ENCODE measurements around the gene ULK1. TPM values are rescaled to one million over a fixed set of nuclear protein-coding genes. Genes with fewer than 3 reads are reported as not detected.

Gene ULK1
- total and polyA plus RNA-seq, 2 of the 13 experiments (the other 11 are each of a cell fraction or from before 2014, with no cell fraction given): 2.8 to 10.1 TPM

DNA sequence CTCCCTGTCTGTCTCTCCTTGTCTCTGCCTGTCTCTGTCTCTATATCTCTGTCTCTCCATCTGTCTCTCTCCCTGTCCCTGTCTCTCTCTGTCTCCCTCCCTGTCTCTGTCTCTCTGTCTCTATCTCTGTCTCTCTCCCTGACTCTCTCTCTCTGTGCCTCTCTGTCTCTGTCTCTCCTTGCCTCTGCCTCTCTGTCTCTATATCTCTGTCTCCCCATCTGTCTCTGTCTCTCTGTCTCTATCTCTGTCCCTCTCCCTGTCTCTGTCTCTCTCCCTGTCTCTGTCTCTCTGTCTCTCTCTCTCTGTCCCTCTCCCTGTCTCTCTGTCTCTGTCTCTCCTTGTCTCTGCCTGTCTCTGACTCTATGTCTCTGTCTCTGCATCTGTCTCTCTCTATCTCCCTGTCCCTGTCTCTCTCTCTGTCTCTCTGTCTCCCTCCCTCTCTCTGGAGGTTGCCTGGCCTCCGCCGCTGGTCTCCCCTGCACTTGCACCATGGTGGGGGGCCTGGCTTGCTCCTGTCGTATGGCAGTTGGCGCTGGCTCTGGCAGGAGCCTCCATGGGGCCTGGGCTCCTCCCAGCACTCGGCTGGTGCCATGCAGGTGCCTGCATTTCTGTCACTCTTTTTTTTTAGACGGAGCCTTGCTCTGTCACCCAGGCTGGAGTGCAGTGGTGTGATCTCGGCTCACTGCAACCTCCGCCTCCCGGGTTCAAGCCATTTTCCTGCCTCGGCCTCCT, 37.9 kb upstream of the ULK1 start:
- ChIA-PET CTCF (ENCODE audit: low intra/inter-chr PET ratio, low total read pairs) (no interaction called here), POLR2A (no interaction called here)
- Histone ChIP-seq H3K9me3 (ENCODE audit: low read length) (no peaks in the 10 kb centered on the region), H3K36me3 (replicated peaks in 1 of 2; ENCODE audit: control insufficient read depth in 1 of 2, insufficient read depth in 2 of 2, low read length in 2 of 2) (no peaks in the 10 kb centered on the region), H3K27ac (ENCODE audit: extremely low read length, insufficient read depth, low read length) (no peak overlapping the region), H3K4me1 (ENCODE audit: insufficient read depth, low read length) (peaks cover 87% of the 10 kb centered on the region), H4K20me1 (ENCODE audit: insufficient read depth, low read length) (no peaks in the 10 kb centered on the region), H3K4me2 (ENCODE audit: low read depth, low read length) (no peak overlapping the region), H3K4me3 (replicated peaks in 1 of 3; ENCODE audit: insufficient read depth in 1 of 3, low read depth in 2 of 3, low read length in 3 of 3) (no peak overlapping the region), H3K79me2 (ENCODE audit: insufficient read depth, low read length) (no peaks in the 10 kb centered on the region), H3K9ac (ENCODE audit: insufficient read depth, low read depth, low read length) (no peak overlapping the region), H2AFZ (ENCODE audit: low read length) (no peak overlapping the region), H3K27me3 (ENCODE audit: control insufficient read depth in 1 of 2, insufficient read depth in 2 of 2, low read length in 2 of 2) (peaks cover 11 to 28% of the 10 kb centered on the region in 2 experiments)
- FAIRE-seq (no peak), DNase-seq (ENCODE audit: low spot score) (no peak), ATAC-seq (no peak)
- WGBS (ENCODE audit: low lambda C conversion rate): 77% methylated on average over 10 of the region's 10 CpGs
- in situ Hi-C loops (cut with HindIII; ENCODE audit: extremely low pct_ligation_motif_present, low pct_unique_long_range_greater_than_20kb) (no loop called here), intact Hi-C loops (cut with micrococcal nuclease; ENCODE audit: unreplicated experiment) (no loop called here)
- no TSS peak for BruUV-seq (replicated peaks)
- TF ChIP-seq IKZF1 (IDR thresholded peaks at IDR 0.05): 0 out of 2 replicates have a peak, but pooled peaks have one; percentile 36
- no peak for TF ChIP-seq ZSCAN25 (CRISPR knock-in tag; IDR thresholded peaks at IDR 0.05)
- TF ChIP-seq, protein P1, sequence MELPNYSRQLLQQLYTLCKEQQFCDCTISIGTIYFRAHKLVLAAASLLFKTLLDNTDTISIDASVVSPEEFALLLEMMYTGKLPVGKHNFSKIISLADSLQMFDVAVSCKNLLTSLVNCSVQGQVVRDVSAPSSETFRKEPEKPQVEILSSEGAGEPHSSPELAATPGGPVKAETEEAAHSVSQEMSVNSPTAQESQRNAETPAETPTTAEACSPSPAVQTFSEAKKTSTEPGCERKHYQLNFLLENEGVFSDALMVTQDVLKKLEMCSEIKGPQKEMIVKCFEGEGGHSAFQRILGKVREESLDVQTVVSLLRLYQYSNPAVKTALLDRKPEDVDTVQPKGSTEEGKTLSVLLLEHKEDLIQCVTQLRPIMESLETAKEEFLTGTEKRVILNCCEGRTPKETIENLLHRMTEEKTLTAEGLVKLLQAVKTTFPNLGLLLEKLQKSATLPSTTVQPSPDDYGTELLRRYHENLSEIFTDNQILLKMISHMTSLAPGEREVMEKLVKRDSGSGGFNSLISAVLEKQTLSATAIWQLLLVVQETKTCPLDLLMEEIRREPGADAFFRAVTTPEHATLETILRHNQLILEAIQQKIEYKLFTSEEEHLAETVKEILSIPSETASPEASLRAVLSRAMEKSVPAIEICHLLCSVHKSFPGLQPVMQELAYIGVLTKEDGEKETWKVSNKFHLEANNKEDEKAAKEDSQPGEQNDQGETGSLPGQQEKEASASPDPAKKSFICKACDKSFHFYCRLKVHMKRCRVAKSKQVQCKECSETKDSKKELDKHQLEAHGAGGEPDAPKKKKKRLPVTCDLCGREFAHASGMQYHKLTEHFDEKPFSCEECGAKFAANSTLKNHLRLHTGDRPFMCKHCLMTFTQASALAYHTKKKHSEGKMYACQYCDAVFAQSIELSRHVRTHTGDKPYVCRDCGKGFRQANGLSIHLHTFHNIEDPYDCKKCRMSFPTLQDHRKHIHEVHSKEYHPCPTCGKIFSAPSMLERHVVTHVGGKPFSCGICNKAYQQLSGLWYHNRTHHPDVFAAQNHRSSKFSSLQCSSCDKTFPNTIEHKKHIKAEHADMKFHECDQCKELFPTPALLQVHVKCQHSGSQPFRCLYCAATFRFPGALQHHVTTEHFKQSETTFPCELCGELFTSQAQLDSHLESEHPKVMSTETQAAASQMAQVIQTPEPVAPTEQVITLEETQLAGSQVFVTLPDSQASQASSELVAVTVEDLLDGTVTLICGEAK (IDR thresholded peaks at IDR 0.05): 0 out of 2 replicates have a peak, but pooled peaks have one; percentile 7
- TF ChIP-seq, protein P1 (CRISPR knock-in tag; IDR thresholded peaks at IDR 0.05): no peak

Data from HepG2 (cell line).